Tibial nerve (tissue), 4 donors: ENCODE measurements around the gene B3GNT5. TPM values are rescaled to one million over a fixed set of nuclear protein-coding genes. Genes with fewer than 3 reads are reported as not detected.

Source experiments
- DNase-seq, 2 donors: peaks; one replicate each; pipeline ENCODE4 v3.0.0-alpha.2; 2019; ENCODE audit warnings: low spot score in 2 of 2
- H3K27ac ChIP-seq, 4 donors: fragments of 200-600 bp; sonication (generic) in 3 of 4; one replicate each; pipeline ENCODE4 v1.5.1; 2017 to 2019; ENCODE audit warnings: mild to moderate bottlenecking in 1 of 4
- H3K27me3 ChIP-seq, 2 donors: fragments of 200-600 bp; sonication (generic) in 1 of 2; one replicate each; pipeline versions ENCODE4 v1.5.1 to v1.6.0; 2017 to 2019
- H3K36me3 ChIP-seq, 3 donors: fragments of 200-600 bp; sonication (generic); one replicate each; pipeline ENCODE4 v1.5.1; 2018 to 2019
- H3K4me1 ChIP-seq, 4 donors: fragments of 200-600 bp; sonication (generic) in 3 of 4; one replicate each; pipeline ENCODE4 v1.5.1; 2017 to 2019
- H3K4me3 ChIP-seq, 4 donors: fragments of 200-600 bp; sonication (generic) in 3 of 4; one replicate each; pipeline ENCODE4 v1.5.1; 2017 to 2019; ENCODE audit warnings: mild to moderate bottlenecking in 1 of 4, moderate library complexity in 1 of 4
- H3K9me3 ChIP-seq, 4 donors: fragments of 200-600 bp; sonication (generic) in 3 of 4; one replicate each; pipeline ENCODE4 v1.5.1; 2017 to 2019
- CTCF ChIP-seq, 5 experiments: fragments of 200-600 bp in 3 of 5; fragments of 450-650 bp in 2 of 5; sonication (generic) in 3 of 5; IDR thresholded peaks; one replicate each; pipeline ENCODE4 v1.5.1; 2016 to 2019; ENCODE audit warnings: antibody characterized with exemption in 5 of 5, mild to moderate bottlenecking in 3 of 5, moderate library complexity in 2 of 5
- EP300 ChIP-seq, 2 donors: sonication (generic); formaldehyde crosslinking; IDR thresholded peaks; one replicate each; pipeline ENCODE4 v1.6.1; 2017; ENCODE audit warnings: antibody characterized with exemption in 2 of 2, mild to moderate bottlenecking in 1 of 2
- POLR2A ChIP-seq, 2 donors: fragments of 450-650 bp; IDR thresholded peaks; one replicate each; pipeline ENCODE4 v1.6.1; 2017; ENCODE audit warnings: antibody characterized with exemption in 2 of 2, mild to moderate bottlenecking in 2 of 2, moderate library complexity in 2 of 2
- WGBS, 2 donors: methylation state at CpG; one replicate each; pipeline ENCODE4 v1.1.5; 2018; 5-methylcytosine and 5-hydroxymethylcytosine counted together
- total RNA-seq, 4 donors: library from RNA; depleted of rRNA; stranded (reverse); fragments of >200 nt; gene quantifications; one replicate each; pipeline ENCODE4 v1.1.0, GENCODE V29; 2016

B3GNT5 gene
- total RNA-seq, 4 donors from 2014 or later, result 7.1 to 10.7 (median 9.2) TPM

GRCh38 chr3:183230826-183231225 is 22.2 kb upstream of the B3GNT5 start:
- no peak for DNase-seq
- no peaks in the 10 kb centered on the region for H3K36me3 ChIP-seq
- peaks cover 0 to 6% (median 3%) of the 10 kb centered on the region in 4 donors for H3K4me1 ChIP-seq
- no peak for TF ChIP-seq EP300 (IDR thresholded peaks at IDR 0.05)
- no peak for TF ChIP-seq CTCF (IDR thresholded peaks at IDR 0.05)
- TF ChIP-seq POLR2A (IDR thresholded peaks at IDR 0.05), result no peak
- H3K4me3 ChIP-seq, result no peak overlapping the region
- H3K27me3 ChIP-seq, result no peaks in the 10 kb centered on the region
- H3K9me3 ChIP-seq, result no peaks in the 10 kb centered on the region
- H3K27ac ChIP-seq, result no peak overlapping the region
- 84 to 94% methylated on average over 3 of the region's 3 CpGs for WGBS, 2 donors

- peak overlapping the region in 2 of 4 donors; percentile 50 to 76 for H3K27ac ChIP-seq
- no peak overlapping the region for H3K4me3 ChIP-seq
- no peaks in the 10 kb centered on the region for H3K9me3 ChIP-seq
- TF ChIP-seq POLR2A (IDR thresholded peaks at IDR 0.05) (no peak), EP300 (IDR thresholded peaks at IDR 0.05) (peak in 1 of 2 donors; percentile 27)
- H3K36me3 ChIP-seq, result no peaks in the 10 kb centered on the region
- DNase-seq, result no peak
- WGBS, 2 donors, result 29 to 37% methylated on average over 4 of the region's 4 CpGs
- no peaks in the 10 kb centered on the region for H3K27me3 ChIP-seq
- H3K4me1 ChIP-seq, result peaks cover 0 to 6% (median 3%) of the 10 kb centered on the region in 4 donors
These were observed 19.1 kb upstream of the B3GNT5 start for GRCh38 chr3:183233966-183234365.

GRCh38 chr3:183239046-183239445 is 14.0 kb upstream of the B3GNT5 start:
- Histone ChIP-seq H3K4me3 (no peak overlapping the region), H3K4me1 (no peaks in the 10 kb centered on the region), H3K9me3 (peaks cover 0 to 13% (median 0%) of the 10 kb centered on the region in 4 donors), H3K36me3 (no peaks in the 10 kb centered on the region), H3K27me3 (no peaks in the 10 kb centered on the region), H3K27ac (no peak overlapping the region)
- DNase-seq, result no peak
- TF ChIP-seq POLR2A (IDR thresholded peaks at IDR 0.05) (no peak), CTCF (IDR thresholded peaks at IDR 0.05) (no peak), EP300 (IDR thresholded peaks at IDR 0.05) (no peak)
- 56 to 65% methylated on average over 5 of the region's 5 CpGs for WGBS, 2 donors

- TF ChIP-seq CTCF (IDR thresholded peaks at IDR 0.05) (no peak), EP300 (IDR thresholded peaks at IDR 0.05) (no peak), POLR2A (IDR thresholded peaks at IDR 0.05) (no peak)
- no peaks in the 10 kb centered on the region for H3K36me3 ChIP-seq
- DNase-seq, result no peak
- 64 to 93% methylated on average over 1 of the region's 1 CpG for WGBS, 2 donors
- H3K9me3 ChIP-seq, result peaks cover 0 to 13% (median 0%) of the 10 kb centered on the region in 4 donors
- H3K27me3 ChIP-seq, result no peaks in the 10 kb centered on the region
- H3K4me1 ChIP-seq, result no peaks in the 10 kb centered on the region
- no peak overlapping the region for H3K27ac ChIP-seq
- no peak overlapping the region for H3K4me3 ChIP-seq
These were observed 10.6 kb upstream of the B3GNT5 start for GRCh38 chr3:183242431-183242830.

GRCh38 chr3:183244219-183244618 is 8.8 kb upstream of the B3GNT5 start:
- DNase-seq, result peak; percentile 40 to 50
- Histone ChIP-seq H3K9me3 (peaks cover 0 to 13% (median 0%) of the 10 kb centered on the region in 4 donors), H3K36me3 (no peaks in the 10 kb centered on the region), H3K27me3 (no peaks in the 10 kb centered on the region), H3K4me3 (no peak overlapping the region), H3K27ac (no peak overlapping the region), H3K4me1 (no peaks in the 10 kb centered on the region)
- WGBS, 2 donors, result 76 to 79% methylated on average over 2 of the region's 2 CpGs
- TF ChIP-seq EP300 (IDR thresholded peaks at IDR 0.05) (peak in 1 of 2 donors; percentile 40), POLR2A (IDR thresholded peaks at IDR 0.05) (no peak), CTCF (IDR thresholded peaks at IDR 0.05) (no peak)
